ENCODE measurements around the gene OR9G4.

Gene OR9G4

DNA sequence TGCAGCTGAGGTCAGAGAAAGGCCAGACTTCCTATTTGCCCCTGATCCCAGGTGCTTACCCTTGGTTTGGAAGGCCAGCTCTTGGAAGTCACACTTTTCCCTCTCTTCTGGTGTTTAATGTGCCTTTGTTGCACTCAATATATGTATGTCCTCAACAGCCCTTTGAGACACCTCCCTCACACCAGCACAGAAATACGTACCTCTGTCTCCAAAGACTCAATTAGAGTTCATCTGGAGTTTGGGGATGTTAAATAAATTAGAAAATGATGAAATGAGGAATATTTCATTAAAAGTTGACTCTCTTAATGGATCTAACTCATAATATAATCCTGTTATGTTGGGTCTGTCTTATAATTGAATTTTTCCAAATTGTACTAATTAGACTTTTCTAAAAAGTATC is at the start of gene OR9G4:
Gene OR9G4 (minus strand): TSS at position 101 of the 400 bp plus-strand sequence. CDS start 4,931 bp downstream, outside the sequence.
- no peak within 1 kb of the TSS for H3K4me2 ChIP-seq (ENCODE audit: low read length)
- no peak within 1 kb of the TSS for H3K4me3 ChIP-seq (ENCODE audit: low read depth, low read length)
- no peak within 1 kb of the TSS for H2AFZ ChIP-seq
- no peak within 1 kb of the TSS for H3K9ac ChIP-seq
- TF ChIP-seq, protein P1, sequence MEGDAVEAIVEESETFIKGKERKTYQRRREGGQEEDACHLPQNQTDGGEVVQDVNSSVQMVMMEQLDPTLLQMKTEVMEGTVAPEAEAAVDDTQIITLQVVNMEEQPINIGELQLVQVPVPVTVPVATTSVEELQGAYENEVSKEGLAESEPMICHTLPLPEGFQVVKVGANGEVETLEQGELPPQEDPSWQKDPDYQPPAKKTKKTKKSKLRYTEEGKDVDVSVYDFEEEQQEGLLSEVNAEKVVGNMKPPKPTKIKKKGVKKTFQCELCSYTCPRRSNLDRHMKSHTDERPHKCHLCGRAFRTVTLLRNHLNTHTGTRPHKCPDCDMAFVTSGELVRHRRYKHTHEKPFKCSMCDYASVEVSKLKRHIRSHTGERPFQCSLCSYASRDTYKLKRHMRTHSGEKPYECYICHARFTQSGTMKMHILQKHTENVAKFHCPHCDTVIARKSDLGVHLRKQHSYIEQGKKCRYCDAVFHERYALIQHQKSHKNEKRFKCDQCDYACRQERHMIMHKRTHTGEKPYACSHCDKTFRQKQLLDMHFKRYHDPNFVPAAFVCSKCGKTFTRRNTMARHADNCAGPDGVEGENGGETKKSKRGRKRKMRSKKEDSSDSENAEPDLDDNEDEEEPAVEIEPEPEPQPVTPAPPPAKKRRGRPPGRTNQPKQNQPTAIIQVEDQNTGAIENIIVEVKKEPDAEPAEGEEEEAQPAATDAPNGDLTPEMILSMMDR (IDR thresholded peaks at IDR 0.05) = no peak
- H3K27me3 ChIP-seq (ENCODE audit: control insufficient read depth, insufficient read depth, low read length) = no peaks in the 10 kb centered on the region
- H3K27ac ChIP-seq = no peak within 1 kb of the TSS
- H3K36me3 ChIP-seq (ENCODE audit: control insufficient read depth, insufficient read depth, low read length) = no peaks in the 10 kb centered on the region
- H3K9me3 ChIP-seq (ENCODE audit: control insufficient read depth, low read length) = no peaks in the 10 kb centered on the region
- H3K4me1 ChIP-seq = no peaks in the 10 kb centered on the region
- H3K79me2 ChIP-seq = no peaks in the 10 kb centered on the region

DNA sequence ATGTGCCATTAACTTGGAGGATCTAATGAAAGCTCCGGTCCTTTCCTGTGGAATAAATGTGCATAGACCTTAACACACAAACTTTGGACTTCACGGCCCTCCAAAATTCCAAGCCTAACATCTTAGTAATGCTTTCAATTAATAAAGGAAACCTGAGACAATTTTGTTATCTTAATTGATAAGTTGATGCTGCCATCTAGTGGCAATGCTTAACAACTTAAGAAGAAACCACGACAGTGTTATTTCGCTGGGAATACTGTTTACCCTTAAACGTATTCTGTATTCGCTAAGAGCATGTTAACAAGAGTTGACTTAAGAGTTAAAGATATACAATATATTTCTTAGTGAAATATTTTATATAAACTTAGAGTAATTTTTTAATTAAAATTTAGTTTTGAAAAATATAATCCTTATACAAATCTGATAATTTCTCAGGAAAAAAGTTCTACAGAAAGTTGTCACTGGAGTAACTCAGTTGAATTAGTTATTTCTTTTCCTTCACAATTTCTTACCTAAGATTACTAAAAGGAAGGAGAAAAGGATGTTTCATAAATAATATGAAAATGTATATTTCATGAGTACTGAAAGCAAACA is 35.0 kb upstream of the OR9G4 start:
- TF ChIP-seq, protein P1 (IDR thresholded peaks at IDR 0.05) = peak; percentile 14
- Histone ChIP-seq H3K9me3 (ENCODE audit: control insufficient read depth, low read length) (no peaks in the 10 kb centered on the region), H3K79me2 (no peaks in the 10 kb centered on the region), H3K36me3 (ENCODE audit: control insufficient read depth, insufficient read depth, low read length) (no peaks in the 10 kb centered on the region), H3K4me3 (ENCODE audit: low read depth, low read length) (no peak overlapping the region), H3K4me2 (ENCODE audit: low read length) (no peak overlapping the region), H3K9ac (no peak overlapping the region), H3K27ac (no peak overlapping the region), H2AFZ (no peak overlapping the region), H3K27me3 (ENCODE audit: control insufficient read depth, insufficient read depth, low read length) (no peaks in the 10 kb centered on the region), H3K4me1 (no peaks in the 10 kb centered on the region)

DNA sequence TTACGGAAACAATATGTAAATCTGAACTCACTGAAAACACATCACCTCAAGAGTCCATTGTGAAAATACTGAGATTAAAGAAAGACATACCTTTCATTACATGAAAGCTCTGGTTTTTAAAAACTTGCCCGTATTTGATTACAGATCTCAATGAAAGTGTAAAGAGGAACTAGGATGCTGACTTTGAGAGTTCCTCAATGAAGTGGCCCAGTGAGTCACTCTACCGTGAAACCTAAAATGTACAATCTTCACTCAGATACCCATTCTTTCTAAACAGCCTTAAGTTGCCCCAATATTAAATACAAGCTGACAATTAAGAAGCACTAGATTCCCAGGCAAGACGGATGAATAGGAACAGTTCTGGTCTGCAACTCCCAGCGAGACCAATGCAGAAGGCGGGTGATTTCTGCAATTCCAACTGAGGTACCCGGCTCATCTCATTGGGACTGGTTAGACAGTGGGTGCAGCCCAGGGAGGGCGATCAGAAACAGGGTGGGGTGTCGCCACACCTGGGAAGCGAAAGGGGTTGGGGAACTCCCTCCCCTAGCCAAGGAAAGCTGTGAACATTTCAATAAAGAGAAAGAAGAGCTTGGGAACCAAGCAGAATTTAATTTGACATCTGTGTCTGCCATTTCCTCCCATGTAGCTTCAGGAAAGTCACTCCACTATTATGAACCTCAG is 33.8 kb upstream of the OR9G4 start:
- Histone ChIP-seq H3K9me3 (ENCODE audit: control insufficient read depth, low read length) (no peaks in the 10 kb centered on the region), H3K4me2 (ENCODE audit: low read length) (no peak overlapping the region), H3K36me3 (ENCODE audit: control insufficient read depth, insufficient read depth, low read length) (no peaks in the 10 kb centered on the region), H3K4me3 (ENCODE audit: low read depth, low read length) (no peak overlapping the region), H3K79me2 (no peaks in the 10 kb centered on the region), H2AFZ (no peak overlapping the region), H3K9ac (no peak overlapping the region), H3K27ac (no peak overlapping the region), H3K4me1 (no peaks in the 10 kb centered on the region), H3K27me3 (ENCODE audit: control insufficient read depth, insufficient read depth, low read length) (no peaks in the 10 kb centered on the region)
- TF ChIP-seq, protein P1 (IDR thresholded peaks at IDR 0.05) = no peak

DNA sequence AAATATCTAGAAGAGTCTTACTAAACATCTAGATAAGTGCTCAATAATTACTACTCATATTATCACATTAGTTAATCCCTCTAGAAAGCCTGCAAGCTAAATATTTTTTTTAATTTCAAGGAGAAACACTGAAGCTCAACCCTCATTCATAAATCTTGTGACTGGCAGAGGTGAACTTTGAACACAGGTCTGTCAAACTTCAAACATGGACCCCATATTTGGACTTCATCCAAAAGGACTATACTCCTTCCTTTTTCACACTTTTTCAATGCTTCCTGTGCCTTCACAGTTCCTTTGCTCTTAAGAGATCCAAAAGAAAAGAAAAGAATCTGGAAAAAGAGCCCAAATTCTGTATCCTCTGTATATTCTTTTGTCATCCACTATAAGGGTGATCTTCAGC is 28.3 kb upstream of the OR9G4 start:
- H2AFZ ChIP-seq = no peak overlapping the region
- H3K4me2 ChIP-seq (ENCODE audit: low read length) = no peak overlapping the region
- H3K27ac ChIP-seq = no peak overlapping the region
- no peaks in the 10 kb centered on the region for H3K9me3 ChIP-seq (ENCODE audit: control insufficient read depth, low read length)
- H3K4me1 ChIP-seq = no peaks in the 10 kb centered on the region
- TF ChIP-seq, protein P1 (IDR thresholded peaks at IDR 0.05) = no peak
- no peak overlapping the region for H3K9ac ChIP-seq
- H3K36me3 ChIP-seq (ENCODE audit: control insufficient read depth, insufficient read depth, low read length) = no peaks in the 10 kb centered on the region
- H3K4me3 ChIP-seq (ENCODE audit: low read depth, low read length) = no peak overlapping the region
- no peaks in the 10 kb centered on the region for H3K27me3 ChIP-seq (ENCODE audit: control insufficient read depth, insufficient read depth, low read length)
- H3K79me2 ChIP-seq = no peaks in the 10 kb centered on the region

DNA sequence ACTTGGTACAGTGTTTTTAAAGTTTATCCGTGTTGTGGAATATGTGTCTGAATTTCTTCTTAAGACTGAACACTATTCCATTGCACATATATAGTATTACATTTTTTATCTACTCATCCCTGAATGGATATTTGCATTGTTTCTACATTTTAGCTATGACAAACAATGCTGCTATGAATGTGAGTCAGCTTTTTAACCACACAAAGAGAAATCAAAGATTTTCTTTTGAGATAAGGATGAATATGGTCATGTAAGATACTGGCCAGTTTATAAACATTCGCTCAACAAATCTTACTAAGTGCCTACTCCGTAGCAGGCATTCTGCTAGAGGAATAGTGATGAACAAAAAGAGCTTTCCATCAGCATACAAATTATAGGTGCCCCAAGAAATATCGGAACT is 16.5 kb upstream of the OR9G4 start:
- Histone ChIP-seq H3K36me3 (ENCODE audit: control insufficient read depth, insufficient read depth, low read length) (no peaks in the 10 kb centered on the region), H3K27me3 (ENCODE audit: control insufficient read depth, insufficient read depth, low read length) (no peaks in the 10 kb centered on the region), H3K4me2 (ENCODE audit: low read length) (no peak overlapping the region), H3K9ac (no peak overlapping the region), H3K79me2 (no peaks in the 10 kb centered on the region), H3K27ac (no peak overlapping the region), H3K4me1 (no peaks in the 10 kb centered on the region), H3K9me3 (ENCODE audit: control insufficient read depth, low read length) (no peaks in the 10 kb centered on the region), H3K4me3 (ENCODE audit: low read depth, low read length) (no peak overlapping the region), H2AFZ (no peak overlapping the region)
- TF ChIP-seq, protein P1 (IDR thresholded peaks at IDR 0.05) = no peak

Measured in parathyroid adenoma (tissue), 2 donors.